Glomerular endothelial cell (primary cell): ENCODE measurements around the gene THOC5. TPM values are rescaled to one million over a fixed set of nuclear protein-coding genes. Genes with fewer than 3 reads are reported as not detected.
"Not testable (repeated sequence)": the region's sequence is repeated elsewhere in the genome, so short reads cannot be mapped to it uniquely, and the experiment has no call there.

ENCODE experiments used
- DNase-seq: peaks from one replicate; pipeline ENCODE4 v3.0.0-alpha.2; 2011; ENCODE audit warnings: low read depth, low spot score; ENCODE audit errors: extremely low read depth
- total RNA-seq: library from RNA; depleted of rRNA; stranded (reverse); fragments of >200 nt; gene quantifications from 2 replicates; pipeline ENCODE4 v1.2.3, GENCODE V29; 2015

The THOC5 gene
- total RNA-seq, 1 donor from 2014 or later: 50.9 TPM

DNA sequence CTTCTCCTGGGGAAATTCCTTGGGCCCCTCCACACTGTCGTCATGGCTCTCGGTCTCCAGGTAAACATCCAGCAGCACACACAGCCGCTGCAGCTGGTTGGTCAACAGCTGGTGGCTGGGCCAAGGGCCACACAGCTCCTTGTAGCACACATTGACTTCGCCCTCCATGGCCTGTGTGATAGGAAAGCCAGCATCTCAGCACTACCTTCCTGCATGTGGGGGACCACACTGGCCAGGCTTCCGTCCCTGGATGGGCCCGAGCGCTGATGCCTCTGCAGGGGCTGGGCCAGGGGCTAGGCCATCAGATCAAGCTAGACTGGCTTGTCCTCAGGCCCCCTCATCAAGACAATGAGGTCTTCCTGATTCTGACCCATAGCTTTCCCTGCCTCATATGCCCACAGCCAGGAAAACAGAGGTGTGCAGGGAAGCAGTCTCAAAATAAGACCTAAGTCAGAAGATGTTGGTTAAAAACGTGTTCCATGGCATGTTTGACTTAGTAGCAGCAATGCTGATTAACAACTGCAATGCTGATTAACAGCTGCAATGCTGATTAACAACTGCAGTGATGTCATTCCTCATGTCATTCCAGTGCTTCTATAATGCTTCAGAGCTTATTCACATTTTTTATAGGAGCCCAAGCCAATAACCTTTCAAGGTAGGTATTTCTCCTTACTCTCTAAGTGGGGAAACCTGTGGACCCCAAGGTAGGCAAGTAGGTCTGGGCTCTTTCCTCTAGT is 42.3 kb downstream of the THOC5 start:
- DNase-seq: no peak

DNA sequence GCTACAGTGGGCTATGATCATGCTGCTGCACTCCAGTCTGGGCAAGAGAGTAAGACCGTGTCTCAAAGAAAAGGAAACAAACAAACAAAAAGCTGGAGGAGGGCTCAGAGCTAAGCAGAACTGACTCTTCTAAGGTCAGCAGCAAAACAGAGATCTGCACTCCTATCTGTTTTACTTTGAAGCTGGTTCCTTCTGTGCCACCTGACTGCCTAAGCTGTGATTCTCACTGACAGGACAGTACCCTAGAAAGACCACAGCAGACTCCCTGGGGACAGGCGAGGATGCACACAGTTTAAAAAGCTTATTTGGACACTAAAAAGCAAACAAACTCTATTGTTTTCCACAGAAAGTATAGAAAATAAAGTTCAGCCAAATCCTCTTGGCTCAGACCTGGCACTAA is 43.0 kb downstream of the THOC5 start:
- DNase-seq: no peak

DNA sequence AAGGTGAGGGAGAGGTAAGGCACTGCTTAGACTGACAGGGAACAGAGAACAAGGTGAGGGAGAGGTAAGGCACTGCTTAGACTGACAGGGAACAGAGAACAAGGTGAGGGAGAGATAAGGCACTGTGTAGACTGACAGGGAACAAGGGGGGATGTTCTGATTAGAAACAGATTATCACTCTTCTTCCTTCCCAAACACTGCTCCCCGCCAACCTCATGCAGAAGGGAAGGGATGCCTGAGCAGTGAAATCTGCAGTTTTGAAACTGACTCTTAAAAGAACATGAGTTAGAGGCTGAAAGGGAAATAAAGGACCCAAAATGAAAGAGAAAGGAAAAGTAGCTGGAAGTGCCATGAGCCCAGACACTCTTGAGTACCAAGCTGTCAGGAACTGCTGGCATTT is 43.7 kb downstream of the THOC5 start:
- DNase-seq: no peak

DNA sequence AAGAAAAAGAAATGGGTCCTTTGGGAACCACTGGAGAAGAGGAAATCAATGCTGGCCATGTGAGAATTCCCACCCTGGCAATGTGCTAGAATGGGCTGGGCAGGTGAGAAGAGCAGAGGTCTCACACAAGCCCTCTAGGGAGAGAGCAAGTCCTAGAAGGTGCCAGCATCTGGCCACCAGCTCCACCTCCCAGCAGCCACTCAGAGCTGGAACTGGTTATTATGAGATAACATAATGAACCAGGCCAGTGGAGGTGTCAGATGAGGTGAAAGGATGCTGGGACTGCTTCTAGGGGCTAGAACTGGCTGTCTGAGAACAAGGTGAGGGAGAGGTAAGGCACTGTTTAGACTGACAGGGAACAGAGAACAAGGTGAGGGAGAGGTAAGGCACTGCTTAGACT is 44.3 kb downstream of the THOC5 start:
- no peak for DNase-seq

DNA sequence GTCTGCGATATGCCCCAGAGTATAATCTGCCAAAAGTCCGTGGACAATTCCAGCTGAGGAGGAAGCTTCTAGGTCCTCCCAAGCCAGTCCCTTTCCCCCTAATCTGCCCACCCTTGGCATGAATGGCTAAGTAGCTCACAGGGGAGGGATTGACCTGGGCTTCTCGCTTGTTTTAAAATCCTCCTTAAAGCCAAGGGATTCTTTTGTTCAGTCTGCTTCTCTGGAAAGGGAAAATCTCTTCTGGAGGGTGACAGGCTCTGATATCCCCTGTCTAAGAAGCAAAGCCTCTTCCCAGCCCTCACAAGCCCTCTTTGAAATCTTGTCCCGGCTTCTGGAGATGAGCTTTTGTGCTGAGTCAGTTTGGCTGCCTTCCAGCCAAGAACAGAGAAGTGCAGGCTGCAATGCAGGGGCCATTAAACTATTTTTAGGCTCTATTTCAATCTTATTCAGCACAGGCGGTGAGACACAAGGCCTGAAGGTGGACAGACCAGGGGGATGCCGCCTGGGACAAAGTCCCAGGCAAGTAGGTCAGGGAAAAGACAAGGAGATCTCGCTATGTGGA is 49.7 kb downstream of the THOC5 start:
- DNase-seq: no peak

DNA sequence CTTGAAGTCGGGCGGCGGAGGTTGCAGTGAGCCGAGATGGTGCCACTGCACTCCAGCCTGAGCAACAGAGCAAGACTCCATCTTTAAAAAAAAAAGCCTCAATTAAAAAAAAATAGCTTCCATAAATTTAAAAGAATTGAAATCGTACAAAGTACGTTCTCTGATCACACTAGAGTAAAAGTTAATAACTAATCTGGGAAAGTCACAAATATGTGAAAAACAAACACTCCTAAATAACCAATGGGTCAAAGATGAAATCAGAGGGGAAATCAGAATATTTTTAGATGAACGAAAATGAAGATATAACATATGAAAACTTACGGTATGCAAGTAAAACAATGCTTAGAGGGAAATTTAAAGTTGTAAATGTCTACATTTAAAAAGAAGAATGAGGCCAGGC is 53.7 kb downstream of the THOC5 start:
- DNase-seq: no peak

DNA sequence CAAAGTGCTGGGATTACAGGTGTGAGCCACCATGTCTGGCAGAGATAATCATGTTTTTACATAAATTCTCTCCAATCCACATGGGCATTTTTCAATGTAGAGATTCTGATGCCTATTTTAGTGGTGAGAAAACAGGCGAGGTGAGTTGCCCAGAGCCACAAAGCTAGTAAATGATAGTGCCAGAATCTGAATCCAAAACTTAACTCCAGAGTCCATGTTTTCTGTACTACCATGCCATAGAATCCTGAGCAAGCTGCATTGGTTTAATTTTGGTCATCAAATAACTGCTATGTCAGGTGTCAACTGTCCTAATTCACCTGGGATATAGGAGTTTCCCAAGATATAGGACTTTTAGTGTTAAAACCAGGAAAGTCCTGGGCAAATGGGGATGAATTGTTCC is 59.9 kb downstream of the THOC5 start:
- no peak for DNase-seq

DNA sequence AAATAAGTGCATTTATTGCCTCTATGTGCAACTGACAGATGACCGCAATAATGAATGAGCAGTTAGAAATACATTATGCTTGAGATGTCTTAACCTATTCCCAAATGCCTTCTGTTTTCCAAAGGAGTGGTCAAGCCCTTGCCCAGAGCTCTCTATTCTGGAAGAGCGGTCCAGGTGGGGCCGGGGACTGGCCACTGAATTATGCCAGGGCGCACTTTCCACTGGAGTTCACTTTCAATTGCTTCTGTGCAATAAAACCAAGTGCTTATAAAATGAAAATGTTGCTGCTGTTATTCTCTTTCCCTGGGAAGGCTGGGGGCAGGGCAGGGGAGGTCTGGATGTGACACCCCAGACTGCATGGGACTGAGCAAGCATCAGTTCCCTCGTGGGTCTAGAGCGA is 62.5 kb downstream of the THOC5 start:
- no peak for DNase-seq

DNA sequence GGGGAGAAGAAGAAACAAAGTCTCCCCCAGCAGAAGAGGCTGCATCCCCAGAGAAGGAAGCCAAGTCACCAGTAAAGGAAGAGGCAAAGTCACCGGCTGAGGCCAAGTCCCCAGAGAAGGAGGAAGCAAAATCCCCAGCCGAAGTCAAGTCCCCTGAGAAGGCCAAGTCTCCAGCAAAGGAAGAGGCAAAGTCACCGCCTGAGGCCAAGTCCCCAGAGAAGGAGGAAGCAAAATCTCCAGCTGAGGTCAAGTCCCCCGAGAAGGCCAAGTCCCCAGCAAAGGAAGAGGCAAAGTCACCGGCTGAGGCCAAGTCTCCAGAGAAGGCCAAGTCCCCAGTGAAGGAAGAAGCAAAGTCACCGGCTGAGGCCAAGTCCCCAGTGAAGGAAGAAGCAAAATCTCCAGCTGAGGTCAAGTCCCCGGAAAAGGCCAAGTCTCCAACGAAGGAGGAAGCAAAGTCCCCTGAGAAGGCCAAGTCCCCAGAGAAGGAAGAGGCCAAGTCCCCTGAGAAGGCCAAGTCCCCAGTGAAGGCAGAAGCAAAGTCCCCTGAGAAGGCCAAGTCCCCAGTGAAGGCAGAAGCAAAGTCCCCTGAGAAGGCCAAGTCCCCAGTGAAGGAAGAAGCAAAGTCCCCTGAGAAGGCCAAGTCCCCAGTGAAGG is 64.3 kb downstream of the THOC5 start:
- DNase-seq: not testable (repeated sequence)

DNA sequence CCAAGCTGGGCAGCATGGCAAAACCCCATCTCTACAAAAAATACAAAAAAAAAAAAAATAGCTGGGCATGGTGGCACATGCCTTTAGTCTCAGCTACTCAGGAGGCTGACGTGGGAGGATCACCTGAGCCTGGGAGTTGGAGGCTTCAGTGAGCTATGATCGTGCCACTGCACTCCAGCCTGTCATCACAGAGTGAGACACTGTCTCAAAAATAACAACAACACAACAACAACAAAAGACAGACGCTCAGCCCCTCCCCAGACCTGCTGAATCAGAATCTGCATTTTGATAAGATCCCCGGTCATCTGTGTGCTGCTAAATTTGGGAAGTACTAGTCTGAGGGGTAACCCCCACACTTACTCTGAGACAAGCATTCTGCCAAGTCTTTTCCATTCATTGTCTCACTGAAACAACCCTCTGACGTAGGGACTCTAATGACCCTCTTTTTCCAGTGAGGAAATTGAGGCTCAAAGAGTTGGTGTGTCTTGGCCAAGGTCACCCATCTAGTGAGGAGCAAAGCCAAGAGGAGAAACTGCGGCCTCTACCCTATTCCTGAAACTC is 66.1 kb downstream of the THOC5 start:
- DNase-seq: no peak

DNA sequence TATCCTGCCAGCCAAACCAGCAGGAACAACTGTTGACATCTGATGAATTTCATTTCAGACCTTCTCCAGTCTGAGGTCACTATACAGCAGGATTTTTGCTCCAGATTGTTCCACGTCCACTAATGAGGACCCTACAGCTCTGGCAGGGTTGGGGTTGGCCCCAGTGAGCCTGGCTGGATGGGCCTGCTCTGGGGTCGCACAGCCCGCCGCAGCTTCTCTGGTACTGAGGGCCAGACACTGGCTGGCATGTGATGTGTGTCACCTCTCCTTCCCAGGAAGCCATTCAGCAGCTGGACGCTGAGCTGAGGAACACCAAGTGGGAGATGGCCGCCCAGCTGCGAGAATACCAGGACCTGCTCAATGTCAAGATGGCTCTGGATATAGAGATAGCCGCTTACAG is 68.1 kb downstream of the THOC5 start:
- no peak for DNase-seq

DNA sequence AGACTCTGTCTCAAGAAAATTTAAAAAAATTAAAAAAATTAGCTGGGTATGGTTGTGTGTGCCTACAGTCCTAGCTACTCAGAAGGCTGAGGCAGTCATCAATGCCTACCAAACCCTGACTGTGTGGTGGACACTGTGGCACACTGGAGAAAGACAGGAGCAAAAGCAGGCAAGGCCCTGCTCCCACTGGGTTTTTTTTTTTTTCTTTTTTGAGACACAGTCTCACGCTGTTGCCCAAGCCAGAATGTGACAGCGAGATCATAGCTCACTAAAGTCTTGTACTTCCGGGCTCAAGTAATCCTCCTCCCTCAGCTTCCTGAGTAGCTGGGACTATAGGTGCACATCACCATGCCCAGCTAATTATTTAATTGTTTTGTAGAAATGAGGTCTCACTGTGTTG is 68.9 kb downstream of the THOC5 start:
- no peak for DNase-seq

DNA sequence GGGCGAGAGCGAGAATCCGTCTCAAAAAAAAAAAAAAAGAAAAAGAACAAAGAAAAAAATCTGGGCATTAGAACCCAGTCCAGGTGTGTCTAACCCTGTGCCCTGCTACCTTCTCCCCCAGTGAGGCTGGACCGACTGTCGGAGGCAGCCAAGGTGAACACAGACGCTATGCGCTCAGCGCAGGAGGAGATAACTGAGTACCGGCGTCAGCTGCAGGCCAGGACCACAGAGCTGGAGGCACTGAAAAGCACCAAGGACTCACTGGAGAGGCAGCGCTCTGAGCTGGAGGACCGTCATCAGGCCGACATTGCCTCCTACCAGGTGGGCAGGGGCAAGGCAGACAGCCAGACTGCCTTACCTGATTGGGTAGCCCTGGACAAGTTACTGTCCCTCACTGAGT is 70.3 kb downstream of the THOC5 start:
- no peak for DNase-seq

DNA sequence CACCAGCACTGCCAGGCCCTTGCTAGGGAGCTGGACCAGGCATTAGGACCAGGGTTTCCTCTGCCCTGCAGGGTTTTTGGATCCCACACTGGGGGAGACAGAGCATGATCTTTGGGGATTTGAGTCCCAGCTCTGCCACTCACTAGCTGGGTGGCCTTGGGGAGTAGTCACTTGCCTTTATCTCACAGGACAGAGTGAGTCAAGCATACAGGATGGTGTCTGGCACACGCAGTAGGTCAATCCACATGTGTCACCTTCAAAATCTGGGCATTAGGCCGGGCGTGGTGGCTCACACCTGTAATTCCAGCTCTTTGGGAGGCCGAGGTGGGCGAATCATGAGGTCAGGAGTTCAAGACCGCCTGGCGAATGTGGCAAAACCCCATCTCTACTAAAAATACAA is 70.8 kb downstream of the THOC5 start:
- no peak for DNase-seq

DNA sequence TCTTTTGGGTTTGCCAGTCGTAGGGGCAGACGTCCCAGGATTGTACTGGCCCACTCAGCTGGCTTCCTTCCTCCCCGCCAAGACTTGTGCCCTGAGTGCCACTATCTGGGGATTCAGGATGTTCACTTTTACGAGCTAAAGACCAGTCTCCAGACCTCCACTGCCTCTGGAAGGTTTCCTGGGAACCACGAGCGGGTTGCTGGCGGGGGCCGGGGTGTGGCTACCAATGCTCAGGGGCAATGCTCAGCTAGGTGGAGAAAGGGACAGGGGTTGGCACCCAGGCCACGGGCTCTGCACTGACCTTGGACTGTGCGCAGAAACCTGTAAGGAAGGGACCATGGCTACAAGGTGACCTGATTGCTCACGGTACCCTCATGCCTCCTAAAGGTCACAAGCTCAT is 71.3 kb downstream of the THOC5 start:
- no peak for DNase-seq

DNA sequence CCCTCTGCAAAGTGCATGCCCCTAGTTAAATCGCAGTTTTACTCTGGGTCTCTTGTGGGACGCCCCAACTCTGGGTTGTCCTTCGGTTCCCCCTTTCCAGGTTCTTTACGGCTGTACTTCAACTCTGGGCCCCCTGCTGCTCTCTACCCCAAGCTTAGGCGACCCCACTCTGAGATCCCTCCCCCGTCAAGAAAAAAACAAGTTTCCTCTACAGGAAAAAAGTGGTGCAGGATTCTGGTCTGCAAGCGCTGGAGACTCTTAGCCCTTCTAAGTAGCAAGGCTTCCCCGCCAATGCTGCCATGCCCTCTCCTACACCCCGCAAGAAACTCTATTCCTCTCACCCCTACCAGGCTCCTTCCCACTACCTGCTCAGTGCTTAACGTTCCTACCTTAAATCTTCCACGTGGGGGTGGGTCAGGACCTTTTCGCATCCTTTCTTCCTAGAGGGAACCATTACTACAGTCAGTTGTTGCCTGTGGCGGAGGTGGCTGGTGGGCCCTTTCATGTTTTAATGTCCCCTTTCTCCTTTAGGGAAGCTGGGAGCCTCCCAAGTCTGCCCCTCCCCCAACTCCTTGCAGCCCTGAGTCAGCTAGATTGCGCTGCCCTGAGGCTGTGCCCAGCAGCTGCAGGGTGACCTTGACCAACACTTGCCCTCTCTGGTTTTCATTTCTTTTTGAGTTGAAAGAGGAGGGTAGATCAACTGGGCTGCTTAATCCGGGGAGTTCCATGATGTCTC is 72.1 kb downstream of the THOC5 start:
- no peak for DNase-seq

DNA sequence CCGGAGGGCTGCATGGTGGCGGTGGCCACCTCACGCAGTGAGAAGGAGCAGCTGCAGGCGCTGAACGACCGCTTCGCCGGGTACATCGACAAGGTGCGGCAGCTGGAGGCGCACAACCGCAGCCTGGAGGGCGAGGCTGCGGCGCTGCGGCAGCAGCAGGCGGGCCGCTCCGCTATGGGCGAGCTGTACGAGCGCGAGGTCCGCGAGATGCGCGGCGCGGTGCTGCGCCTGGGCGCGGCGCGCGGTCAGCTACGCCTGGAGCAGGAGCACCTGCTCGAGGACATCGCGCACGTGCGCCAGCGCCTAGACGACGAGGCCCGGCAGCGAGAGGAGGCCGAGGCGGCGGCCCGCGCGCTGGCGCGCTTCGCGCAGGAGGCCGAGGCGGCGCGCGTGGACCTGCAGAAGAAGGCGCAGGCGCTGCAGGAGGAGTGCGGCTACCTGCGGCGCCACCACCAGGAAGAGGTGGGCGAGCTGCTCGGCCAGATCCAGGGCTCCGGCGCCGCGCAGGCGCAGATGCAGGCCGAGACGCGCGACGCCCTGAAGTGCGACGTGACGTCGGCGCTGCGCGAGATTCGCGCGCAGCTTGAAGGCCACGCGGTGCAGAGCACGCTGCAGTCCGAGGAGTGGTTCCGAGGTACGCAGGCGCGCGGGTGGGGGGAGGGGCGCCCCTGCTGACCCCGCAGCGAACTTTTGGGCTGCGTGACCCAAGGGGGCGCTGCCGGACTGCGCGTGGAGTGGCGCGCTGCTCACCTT is 72.9 kb downstream of the THOC5 start:
- DNase-seq: no peak

DNA sequence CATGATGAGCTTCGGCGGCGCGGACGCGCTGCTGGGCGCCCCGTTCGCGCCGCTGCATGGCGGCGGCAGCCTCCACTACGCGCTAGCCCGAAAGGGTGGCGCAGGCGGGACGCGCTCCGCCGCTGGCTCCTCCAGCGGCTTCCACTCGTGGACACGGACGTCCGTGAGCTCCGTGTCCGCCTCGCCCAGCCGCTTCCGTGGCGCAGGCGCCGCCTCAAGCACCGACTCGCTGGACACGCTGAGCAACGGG is 73.4 kb downstream of the THOC5 start:
- no peak for DNase-seq

DNA sequence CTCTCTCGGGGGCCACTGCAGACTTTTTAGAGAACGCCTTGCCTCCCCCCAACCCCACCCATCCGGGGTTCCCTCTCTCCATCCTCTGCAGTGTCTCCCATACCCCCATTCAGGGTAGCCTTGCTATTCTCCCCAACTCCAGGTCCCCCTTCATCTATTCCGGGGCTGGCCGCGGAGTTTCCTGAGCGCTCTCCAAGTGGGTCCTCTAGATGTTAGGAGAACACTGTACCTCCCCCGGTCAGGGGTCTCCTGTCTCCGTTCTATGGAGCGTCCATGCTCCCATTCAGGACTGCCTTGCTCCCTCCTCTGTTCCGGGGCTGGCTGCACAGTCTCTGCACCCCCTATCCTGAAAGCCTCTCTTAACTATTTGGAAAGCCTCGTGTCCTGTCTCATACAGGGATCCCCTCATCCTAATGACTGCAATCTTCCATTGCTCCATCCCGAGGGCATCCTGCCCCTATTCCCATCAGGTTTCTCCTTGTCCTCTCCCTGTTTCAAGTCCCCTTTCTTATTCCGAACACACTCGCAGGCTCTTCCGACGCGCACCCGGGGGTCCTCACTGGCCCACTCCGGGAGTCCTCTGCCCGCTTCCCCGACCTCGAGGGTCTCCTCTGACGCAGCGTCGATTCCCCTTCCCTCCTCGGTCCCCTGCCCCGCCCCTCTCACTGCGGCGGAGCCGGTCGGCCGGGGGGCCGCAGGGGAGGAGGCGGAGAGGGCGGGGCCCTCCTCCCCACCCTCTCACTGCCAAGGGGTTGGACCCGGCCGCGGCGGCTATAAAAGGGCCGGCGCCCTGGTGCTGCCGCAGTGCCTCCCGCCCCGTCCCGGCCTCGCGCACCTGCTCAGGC is 73.9 kb downstream of the THOC5 start, which contains the start of gene NEFH:
TSS of gene NEFH (plus strand) at position 802 of the 845 bp plus-strand sequence. CDS start 45 bp downstream, outside the sequence.
- DNase-seq: no peak
